SK-N-MC (cell line): ENCODE results near the gene VIPR2.

Experiments used
- EZH2 ChIP-seq: fragments of 200-600 bp; sonication (generic); IDR thresholded peaks from one replicate; pipeline ENCODE4 v1.6.1; 2017; ENCODE audit warnings: antibody characterized with exemption
- POLR2AphosphoS5 ChIP-seq: IDR thresholded peaks from 2 replicates; pipeline ENCODE4 v1.6.1; 2012; ENCODE audit warnings: mild to moderate bottlenecking, low read depth, low read length, borderline replicate concordance

- TF ChIP-seq EZH2 (no peak), POLR2AphosphoS5 (no peak)
Observed at GRCh38 chr7:159088016-159088865, 56.4 kb downstream of the VIPR2 start.
